Measurements from ENCODE around the gene FAM76B. TPM values are rescaled to one million over a fixed set of nuclear protein-coding genes. Genes with fewer than 3 reads are reported as not detected.

The FAM76B gene
- total RNA-seq, 3 donors from 2014 or later = 19.8 to 25.3 (median 23.2) TPM

- peaks cover 41% of the 10 kb centered on the region for H3K36me3 Mint-ChIP-seq (ENCODE audit: insufficient read depth)
- no peak for DNase-seq
- H3K27me3 Mint-ChIP-seq (ENCODE audit: low read depth) = no peaks in the 10 kb centered on the region
- peaks cover 16% of the 10 kb centered on the region for H3K4me1 Mint-ChIP-seq (ENCODE audit: low read depth)
- no peaks in the 10 kb centered on the region for H3K9me3 Mint-ChIP-seq
- no peak overlapping the region for H3K4me3 Mint-ChIP-seq
- ATAC-seq = no peak
These were observed 10.9 kb downstream of the FAM76B start for GRCh38 chr11:95778699-95779098.

GRCh38 chr11:95776859-95777258 is 12.7 kb downstream of the FAM76B start:
- Mint-ChIP-seq H3K9me3 (no peaks in the 10 kb centered on the region), H3K4me3 (no peak overlapping the region), H3K27me3 (ENCODE audit: low read depth) (no peaks in the 10 kb centered on the region), H3K4me1 (ENCODE audit: low read depth) (peaks cover 10% of the 10 kb centered on the region), H3K36me3 (ENCODE audit: insufficient read depth) (peaks cover 29% of the 10 kb centered on the region)
- DNase-seq (no peak), ATAC-seq (no peak)

GRCh38 chr11:95768521-95768920 is 21.1 kb downstream of the FAM76B start:
- no peaks in the 10 kb centered on the region for H3K9me3 Mint-ChIP-seq
- H3K4me3 Mint-ChIP-seq = no peak overlapping the region
- H3K36me3 Mint-ChIP-seq (ENCODE audit: insufficient read depth) = peaks cover 11% of the 10 kb centered on the region
- DNase-seq = no peak
- ATAC-seq = no peak
- no peaks in the 10 kb centered on the region for H3K27me3 Mint-ChIP-seq (ENCODE audit: low read depth)
- peaks cover 3% of the 10 kb centered on the region for H3K4me1 Mint-ChIP-seq (ENCODE audit: low read depth)

GRCh38 chr11:95767498-95767897 is 22.1 kb downstream of the FAM76B start:
- no peak for DNase-seq
- peaks cover 5% of the 10 kb centered on the region for H3K4me1 Mint-ChIP-seq (ENCODE audit: low read depth)
- no peak overlapping the region for H3K4me3 Mint-ChIP-seq
- H3K36me3 Mint-ChIP-seq (ENCODE audit: insufficient read depth) = peaks cover 10% of the 10 kb centered on the region
- H3K27me3 Mint-ChIP-seq (ENCODE audit: low read depth) = no peaks in the 10 kb centered on the region
- no peak for ATAC-seq
- H3K9me3 Mint-ChIP-seq = no peaks in the 10 kb centered on the region

- Mint-ChIP-seq H3K4me3 (no peak overlapping the region), H3K9me3 (no peaks in the 10 kb centered on the region), H3K4me1 (ENCODE audit: low read depth) (peaks cover 5% of the 10 kb centered on the region), H3K36me3 (ENCODE audit: insufficient read depth) (peaks cover 10% of the 10 kb centered on the region), H3K27me3 (ENCODE audit: low read depth) (no peaks in the 10 kb centered on the region)
- no peak for ATAC-seq
- no peak for DNase-seq
These were observed 22.9 kb downstream of the FAM76B start for GRCh38 chr11:95766701-95767100.

- ATAC-seq (peak; percentile 65 to 70), DNase-seq (no peak)
- H3K4me1 Mint-ChIP-seq (ENCODE audit: low read depth) = peaks cover 7% of the 10 kb centered on the region
- H3K9me3 Mint-ChIP-seq = no peaks in the 10 kb centered on the region
- H3K36me3 Mint-ChIP-seq (ENCODE audit: insufficient read depth) = peaks cover 5% of the 10 kb centered on the region
- H3K27me3 Mint-ChIP-seq (ENCODE audit: low read depth) = peaks cover 6% of the 10 kb centered on the region
- H3K4me3 Mint-ChIP-seq = no peak overlapping the region
These were observed 25.2 kb downstream of the FAM76B start for GRCh38 chr11:95764267-95764898.

GRCh38 chr11:95762534-95762933 is 27.0 kb downstream of the FAM76B start:
- peaks cover 7% of the 10 kb centered on the region for H3K4me1 Mint-ChIP-seq (ENCODE audit: low read depth)
- no peaks in the 10 kb centered on the region for H3K9me3 Mint-ChIP-seq
- DNase-seq = no peak
- H3K4me3 Mint-ChIP-seq = no peak overlapping the region
- no peak for ATAC-seq
- peaks cover 2% of the 10 kb centered on the region for H3K36me3 Mint-ChIP-seq (ENCODE audit: insufficient read depth)
- H3K27me3 Mint-ChIP-seq (ENCODE audit: low read depth) = peaks cover 6% of the 10 kb centered on the region

GRCh38 chr11:95760941-95761340 is 28.6 kb downstream of the FAM76B start:
- Mint-ChIP-seq H3K27me3 (ENCODE audit: low read depth) (peaks cover 6% of the 10 kb centered on the region), H3K4me1 (ENCODE audit: low read depth) (peaks cover 5% of the 10 kb centered on the region), H3K36me3 (ENCODE audit: insufficient read depth) (no peaks in the 10 kb centered on the region), H3K4me3 (no peak overlapping the region), H3K9me3 (no peaks in the 10 kb centered on the region)
- DNase-seq (no peak), ATAC-seq (no peak)

- Mint-ChIP-seq H3K9me3 (no peaks in the 10 kb centered on the region), H3K36me3 (ENCODE audit: insufficient read depth) (no peaks in the 10 kb centered on the region), H3K27me3 (ENCODE audit: low read depth) (peaks cover 7% of the 10 kb centered on the region), H3K4me3 (no peak overlapping the region), H3K4me1 (ENCODE audit: low read depth) (no peaks in the 10 kb centered on the region)
- DNase-seq (no peak), ATAC-seq (no peak)
These were observed 38.1 kb downstream of the FAM76B start for GRCh38 chr11:95751515-95751914.

GRCh38 chr11:95750101-95750500 is 39.5 kb downstream of the FAM76B start:
- Mint-ChIP-seq H3K36me3 (ENCODE audit: insufficient read depth) (no peaks in the 10 kb centered on the region), H3K4me1 (ENCODE audit: low read depth) (no peaks in the 10 kb centered on the region), H3K27me3 (ENCODE audit: low read depth) (peaks cover 5% of the 10 kb centered on the region), H3K9me3 (no peaks in the 10 kb centered on the region), H3K4me3 (no peak overlapping the region)
- DNase-seq (no peak), ATAC-seq (no peak)

GRCh38 chr11:95739108-95739938 is 50.3 kb downstream of the FAM76B start:
- no peaks in the 10 kb centered on the region for H3K9me3 Mint-ChIP-seq
- H3K4me3 Mint-ChIP-seq = no peak overlapping the region
- peak in 1 of 2 donors; percentile 14 for ATAC-seq
- DNase-seq = no peak
- H3K36me3 Mint-ChIP-seq (ENCODE audit: insufficient read depth) = no peaks in the 10 kb centered on the region
- no peaks in the 10 kb centered on the region for H3K27me3 Mint-ChIP-seq (ENCODE audit: low read depth)
- peaks cover 2% of the 10 kb centered on the region for H3K4me1 Mint-ChIP-seq (ENCODE audit: low read depth)

- Mint-ChIP-seq H3K4me1 (ENCODE audit: low read depth) (peaks cover 6% of the 10 kb centered on the region), H3K36me3 (ENCODE audit: insufficient read depth) (no peaks in the 10 kb centered on the region), H3K9me3 (no peaks in the 10 kb centered on the region), H3K27me3 (ENCODE audit: low read depth) (no peaks in the 10 kb centered on the region), H3K4me3 (no peak overlapping the region)
- ATAC-seq = no peak
- DNase-seq = no peak
These were observed 52.8 kb downstream of the FAM76B start for GRCh38 chr11:95736809-95737208.

- DNase-seq (no peak), ATAC-seq (no peak)
- Mint-ChIP-seq H3K27me3 (ENCODE audit: low read depth) (no peaks in the 10 kb centered on the region), H3K9me3 (no peaks in the 10 kb centered on the region), H3K36me3 (ENCODE audit: insufficient read depth) (no peaks in the 10 kb centered on the region), H3K4me1 (ENCODE audit: low read depth) (peaks cover 6% of the 10 kb centered on the region), H3K4me3 (no peak overlapping the region)
These were observed 53.2 kb downstream of the FAM76B start for GRCh38 chr11:95736355-95736754.

GRCh38 chr11:95734009-95734572 is 55.5 kb downstream of the FAM76B start:
- ATAC-seq (no peak), DNase-seq (no peak)
- H3K4me3 Mint-ChIP-seq = no peak overlapping the region
- no peaks in the 10 kb centered on the region for H3K36me3 Mint-ChIP-seq (ENCODE audit: insufficient read depth)
- H3K4me1 Mint-ChIP-seq (ENCODE audit: low read depth) = peaks cover 6% of the 10 kb centered on the region
- H3K27me3 Mint-ChIP-seq (ENCODE audit: low read depth) = no peaks in the 10 kb centered on the region
- no peaks in the 10 kb centered on the region for H3K9me3 Mint-ChIP-seq

Data from activated T-cell treated with anti-CD3 and anti-CD28 coated beads, Interleukin-2, amount 50 U/mL, for 4 hours (primary cell).